Measurements from ENCODE around the gene PSMA6. TPM values are rescaled to one million over a fixed set of nuclear protein-coding genes. Genes with fewer than 3 reads are reported as not detected.
A peak's percentile ranks its signal among the peaks of the same experiment; 100 is the strongest.

The PSMA6 gene
- total and polyA plus RNA-seq, 5 experiments from 2014 or later: 104 to 378 (median 256) TPM

- ATAC-seq: no peak
- Mint-ChIP-seq H3K36me3 (peaks cover 4 to 36% (median 11%) of the 10 kb centered on the region in 3 donors), H3K27me3 (no peaks in the 10 kb centered on the region), H3K27ac (peak overlapping the region in 1 of 10 donors; percentile 5), H3K4me1 (peaks cover 10 to 19% (median 14%) of the 10 kb centered on the region in 4 donors), H3K4me3 (no peak overlapping the region), H3K9me3 (no peaks in the 10 kb centered on the region)
- DNase-seq: no peak
- POLR2A ChIA-PET: interaction anchor here (1.8 kb wide), 1 partner anchor 148 kb away, joined by 6 read pairs; the partner anchor contains the start of gene NFKBIA
These were observed 36.5 kb upstream of the PSMA6 start for GRCh38 chr14:35255711-35256110.

- ATAC-seq: no peak
- no peaks in the 10 kb centered on the region for H3K27me3 Mint-ChIP-seq
- H3K27ac Mint-ChIP-seq: no peak overlapping the region
- DNase-seq: no peak
- H3K4me3 Mint-ChIP-seq: no peak overlapping the region
- H3K36me3 Mint-ChIP-seq: peaks cover 5 to 36% (median 11%) of the 10 kb centered on the region in 3 donors
- H3K4me1 Mint-ChIP-seq: peaks cover 10 to 13% (median 10%) of the 10 kb centered on the region in 4 donors
- POLR2A ChIA-PET: interaction anchor here (1.8 kb wide), 1 partner anchor 146 kb away, joined by 6 read pairs; the partner anchor contains the start of gene NFKBIA
- H3K9me3 Mint-ChIP-seq: no peaks in the 10 kb centered on the region
These were observed 34.4 kb upstream of the PSMA6 start for GRCh38 chr14:35257809-35258208.

- Mint-ChIP-seq H3K27ac (no peak overlapping the region), H3K36me3 (peaks cover 5 to 35% (median 11%) of the 10 kb centered on the region in 3 donors)
- POLR2A ChIA-PET: no interaction called here
These were observed 33.8 kb upstream of the PSMA6 start for GRCh38 chr14:35258420-35258819.

GRCh38 chr14:35261774-35262173 is 30.4 kb upstream of the PSMA6 start:
- POLR2A ChIA-PET: interaction anchor here (0.6 to 1.8 kb wide), 5 partner anchors 16 to 149 kb away, joined by 3 to 12 read pairs (median 3); partner anchors contain the start of gene NFKBIA
- ATAC-seq: peak; percentile 45 to 65
- DNase-seq: peak in 3 of 10 donors; percentile 2 to 21 (median 17)
- peaks cover 5 to 35% (median 13%) of the 10 kb centered on the region in 3 donors for H3K36me3 Mint-ChIP-seq
- peaks cover 0 to 3% (median under 1%) of the 10 kb centered on the region in 4 donors for H3K4me1 Mint-ChIP-seq
- peak overlapping the region in 1 of 10 donors; percentile 9 for H3K27ac Mint-ChIP-seq
- no peak overlapping the region for H3K4me3 Mint-ChIP-seq
- no peaks in the 10 kb centered on the region for H3K9me3 Mint-ChIP-seq
- H3K27me3 Mint-ChIP-seq: no peaks in the 10 kb centered on the region

More at GRCh38 chr14:35258420-35258819, 33.8 kb upstream of the PSMA6 start:
- no peaks in the 10 kb centered on the region for H3K9me3 Mint-ChIP-seq
- peaks cover 8 to 12% (median 10%) of the 10 kb centered on the region in 4 donors for H3K4me1 Mint-ChIP-seq
- no peaks in the 10 kb centered on the region for H3K27me3 Mint-ChIP-seq
- ATAC-seq (no peak), DNase-seq (no peak)
- no peak overlapping the region for H3K4me3 Mint-ChIP-seq

GRCh38 chr14:35262436-35262835 is 29.7 kb upstream of the PSMA6 start:
- Mint-ChIP-seq H3K27me3 (no peaks in the 10 kb centered on the region), H3K27ac (peak overlapping the region in 1 of 10 donors; percentile 41), H3K4me3 (no peak overlapping the region), H3K4me1 (peaks cover 0 to 3% (median 1%) of the 10 kb centered on the region in 4 donors), H3K36me3 (peaks cover 10 to 39% (median 14%) of the 10 kb centered on the region in 3 donors), H3K9me3 (no peaks in the 10 kb centered on the region)
- POLR2A ChIA-PET: interaction anchor here (0.9 to 1.8 kb wide), 4 partner anchors 15 to 149 kb away, joined by 3 to 12 read pairs (median 4); partner anchors contain the start of gene NFKBIA
- DNase-seq (no peak), ATAC-seq (no peak)

- Mint-ChIP-seq H3K36me3 (peaks cover 5 to 67% (median 15%) of the 10 kb centered on the region in 3 donors), H3K27ac (peak overlapping the region in 1 of 10 donors; percentile 24), H3K27me3 (no peaks in the 10 kb centered on the region), H3K4me1 (peaks cover 0 to 3% (median 0%) of the 10 kb centered on the region in 4 donors), H3K4me3 (no peak overlapping the region), H3K9me3 (no peaks in the 10 kb centered on the region)
- ATAC-seq: no peak
- POLR2A ChIA-PET: no interaction called here
- no peak for DNase-seq
These were observed 23.2 kb upstream of the PSMA6 start for GRCh38 chr14:35268946-35269345.

- no peaks in the 10 kb centered on the region for H3K9me3 Mint-ChIP-seq
- H3K4me3 Mint-ChIP-seq: no peak overlapping the region
- ATAC-seq (no peak), DNase-seq (no peak)
- peaks cover 0 to 3% (median 0%) of the 10 kb centered on the region in 4 donors for H3K4me1 Mint-ChIP-seq
- no peaks in the 10 kb centered on the region for H3K27me3 Mint-ChIP-seq
- H3K27ac Mint-ChIP-seq: no peak overlapping the region
- POLR2A ChIA-PET: no interaction called here
- H3K36me3 Mint-ChIP-seq: peaks cover 0 to 71% (median 19%) of the 10 kb centered on the region in 3 donors
These were observed 17.4 kb upstream of the PSMA6 start for GRCh38 chr14:35274805-35275204.

GRCh38 chr14:35277179-35277578 is 15.0 kb upstream of the PSMA6 start:
- Mint-ChIP-seq H3K27me3 (no peaks in the 10 kb centered on the region), H3K27ac (peak overlapping the region in 1 of 10 donors; percentile 61), H3K4me3 (no peak overlapping the region), H3K9me3 (no peaks in the 10 kb centered on the region), H3K4me1 (peaks cover 0 to 3% (median 0%) of the 10 kb centered on the region in 4 donors), H3K36me3 (peaks cover 0 to 57% (median 19%) of the 10 kb centered on the region in 3 donors)
- DNase-seq: no peak
- POLR2A ChIA-PET: interaction anchor here (1.0 kb wide), 1 partner anchor 15 kb away, joined by 3 read pairs; no protein-coding TSS in a partner anchor
- ATAC-seq: no peak

- peak overlapping the region in 1 of 10 donors; percentile 31 for H3K27ac Mint-ChIP-seq
- H3K4me3 Mint-ChIP-seq: no peak overlapping the region
- H3K36me3 Mint-ChIP-seq: peaks cover 0 to 39% (median 19%) of the 10 kb centered on the region in 3 donors
These were observed 12.8 kb upstream of the PSMA6 start for GRCh38 chr14:35279369-35279768.

GRCh38 chr14:35281341-35281740 is 10.8 kb upstream of the PSMA6 start:
- POLR2A ChIA-PET: interaction anchor here (1.3 kb wide), 1 partner anchor 24 kb away, joined by 3 read pairs; no protein-coding TSS in a partner anchor

More at GRCh38 chr14:35279369-35279768, 12.8 kb upstream of the PSMA6 start:
- Mint-ChIP-seq H3K27me3 (no peaks in the 10 kb centered on the region), H3K4me1 (peaks cover 0 to 7% (median 3%) of the 10 kb centered on the region in 4 donors), H3K9me3 (no peaks in the 10 kb centered on the region)
- DNase-seq (no peak), ATAC-seq (no peak)
- POLR2A ChIA-PET: interaction anchor here (1.1 kb wide), 1 partner anchor 125 kb away, joined by 3 read pairs; the partner anchor contains the start of gene NFKBIA

GRCh38 chr14:35284506-35284905 is 7.7 kb upstream of the PSMA6 start:
- peaks cover 15 to 44% (median 32%) of the 10 kb centered on the region in 4 donors for H3K4me1 Mint-ChIP-seq

More at GRCh38 chr14:35281341-35281740, 10.8 kb upstream of the PSMA6 start:
- Mint-ChIP-seq H3K27me3 (no peaks in the 10 kb centered on the region), H3K4me1 (peaks cover 7 to 27% (median 18%) of the 10 kb centered on the region in 4 donors), H3K27ac (peak overlapping the region in 2 of 10 donors; percentile 51 to 75), H3K4me3 (no peak overlapping the region), H3K36me3 (peaks cover 0 to 23% (median 13%) of the 10 kb centered on the region in 3 donors), H3K9me3 (no peaks in the 10 kb centered on the region)
- ATAC-seq: no peak
- no peak for DNase-seq

GRCh38 chr14:35285168-35286002 is 6.8 kb upstream of the PSMA6 start:
- Mint-ChIP-seq H3K4me3 (peak overlapping the region; percentile 8 to 76 (median 61)), H3K27ac (peak overlapping the region; percentile 49 to 95 (median 86)), H3K27me3 (no peaks in the 10 kb centered on the region), H3K9me3 (no peaks in the 10 kb centered on the region), H3K36me3 (peaks cover 0 to 8% (median 6%) of the 10 kb centered on the region in 3 donors), H3K4me1 (peaks cover 15 to 44% (median 32%) of the 10 kb centered on the region in 4 donors)
- peak; percentile 67 to 77 for ATAC-seq
- POLR2A ChIA-PET: interaction anchor here (0.6 to 1.2 kb wide), 6 partner anchors 28 to 352 kb away, joined by 3 to 6 read pairs (median 4); no protein-coding TSS in a partner anchor
- DNase-seq: no peak

More at GRCh38 chr14:35284506-35284905, 7.7 kb upstream of the PSMA6 start:
- Mint-ChIP-seq H3K27me3 (no peaks in the 10 kb centered on the region), H3K9me3 (no peaks in the 10 kb centered on the region), H3K36me3 (peaks cover 0 to 10% (median 6%) of the 10 kb centered on the region in 3 donors), H3K27ac (peak overlapping the region in 7 of 10 donors; percentile 56 to 95 (median 84)), H3K4me3 (peak overlapping the region in 2 of 10 donors; percentile 2 to 9)
- POLR2A ChIA-PET: interaction anchor here (0.7 to 2.1 kb wide), 3 partner anchors 8 to 119 kb away, joined by 4 to 9 read pairs (median 6); partner anchors contain the start of genes NFKBIA and PSMA6
- no peak for DNase-seq
- no peak for ATAC-seq
